Measurements from ENCODE around the gene WDR91.

Gene WDR91

GRCh38 chr7:135192914-135193536, 18.3 kb downstream of the WDR91 start:
- TF ChIP-seq, protein P1, sequence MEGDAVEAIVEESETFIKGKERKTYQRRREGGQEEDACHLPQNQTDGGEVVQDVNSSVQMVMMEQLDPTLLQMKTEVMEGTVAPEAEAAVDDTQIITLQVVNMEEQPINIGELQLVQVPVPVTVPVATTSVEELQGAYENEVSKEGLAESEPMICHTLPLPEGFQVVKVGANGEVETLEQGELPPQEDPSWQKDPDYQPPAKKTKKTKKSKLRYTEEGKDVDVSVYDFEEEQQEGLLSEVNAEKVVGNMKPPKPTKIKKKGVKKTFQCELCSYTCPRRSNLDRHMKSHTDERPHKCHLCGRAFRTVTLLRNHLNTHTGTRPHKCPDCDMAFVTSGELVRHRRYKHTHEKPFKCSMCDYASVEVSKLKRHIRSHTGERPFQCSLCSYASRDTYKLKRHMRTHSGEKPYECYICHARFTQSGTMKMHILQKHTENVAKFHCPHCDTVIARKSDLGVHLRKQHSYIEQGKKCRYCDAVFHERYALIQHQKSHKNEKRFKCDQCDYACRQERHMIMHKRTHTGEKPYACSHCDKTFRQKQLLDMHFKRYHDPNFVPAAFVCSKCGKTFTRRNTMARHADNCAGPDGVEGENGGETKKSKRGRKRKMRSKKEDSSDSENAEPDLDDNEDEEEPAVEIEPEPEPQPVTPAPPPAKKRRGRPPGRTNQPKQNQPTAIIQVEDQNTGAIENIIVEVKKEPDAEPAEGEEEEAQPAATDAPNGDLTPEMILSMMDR (IDR thresholded peaks at IDR 0.05; ENCODE audit: insufficient read depth, low read length, poor library complexity, severe bottlenecking) = no peak
- no peak for TF ChIP-seq EZH2phosphoT487 (conservative IDR thresholded peaks at IDR 0.05; ENCODE audit: low read length)
- Histone ChIP-seq H4K20me1 (ENCODE audit: low read depth, low read length) (no peaks in the 10 kb centered on the region), H3K4me2 (ENCODE audit: low read depth, low read length, poor library complexity, severe bottlenecking) (no peak overlapping the region), H3K79me2 (ENCODE audit: insufficient read depth, low read length) (no peaks in the 10 kb centered on the region), H3K9me3 (ENCODE audit: insufficient read depth, low read length) (no peaks in the 10 kb centered on the region), H2AFZ (ENCODE audit: low read depth, low read length, severe bottlenecking) (no peak overlapping the region), H3K4me3 (ENCODE audit: insufficient read depth, low read length, poor library complexity, severe bottlenecking) (no peak overlapping the region), H3K27me3 (ENCODE audit: low read length) (no peaks in the 10 kb centered on the region), H3K36me3 (ENCODE audit: low read length) (no peaks in the 10 kb centered on the region), H3F3A (ENCODE audit: insufficient read depth) (no peaks in the 10 kb centered on the region), H3K9me2 (replicated peaks; ENCODE audit: insufficient read depth, low read length) (no peaks in the 10 kb centered on the region), H3K27ac (ENCODE audit: low read depth, low read length) (no peak overlapping the region), H3K9ac (ENCODE audit: low read length) (no peak overlapping the region)

DNA sequence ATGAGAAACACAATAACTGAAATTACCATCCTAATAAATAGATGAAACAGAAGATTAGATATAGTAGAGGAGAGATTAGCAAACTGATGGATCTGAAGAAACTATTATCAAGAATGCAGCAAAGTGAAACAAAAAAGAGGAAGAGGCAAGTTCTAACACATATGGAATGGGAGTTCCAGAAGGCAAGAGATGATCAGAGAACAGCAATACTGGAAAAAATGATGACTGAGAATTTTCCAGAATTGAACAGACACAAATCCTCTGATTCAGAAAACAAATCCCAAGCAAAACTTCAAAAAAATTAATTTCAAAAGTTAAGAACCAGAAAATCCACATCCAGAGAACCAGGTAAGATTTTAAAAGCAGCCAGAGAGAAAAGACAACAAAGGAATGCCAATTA, 20.6 kb downstream of the WDR91 start:
- TF ChIP-seq EZH2phosphoT487 (conservative IDR thresholded peaks at IDR 0.05; ENCODE audit: low read length) = no peak
- TF ChIP-seq, protein P1 (IDR thresholded peaks at IDR 0.05; ENCODE audit: insufficient read depth, low read length, poor library complexity, severe bottlenecking) = no peak
- Histone ChIP-seq H3K4me2 (ENCODE audit: low read depth, low read length, poor library complexity, severe bottlenecking) (no peak overlapping the region), H3F3A (ENCODE audit: insufficient read depth) (no peaks in the 10 kb centered on the region), H3K9me3 (ENCODE audit: insufficient read depth, low read length) (no peaks in the 10 kb centered on the region), H3K9me2 (replicated peaks; ENCODE audit: insufficient read depth, low read length) (no peaks in the 10 kb centered on the region), H3K9ac (ENCODE audit: low read length) (no peak overlapping the region), H3K36me3 (ENCODE audit: low read length) (no peaks in the 10 kb centered on the region), H4K20me1 (ENCODE audit: low read depth, low read length) (no peaks in the 10 kb centered on the region), H3K27ac (ENCODE audit: low read depth, low read length) (no peak overlapping the region), H3K79me2 (ENCODE audit: insufficient read depth, low read length) (no peaks in the 10 kb centered on the region), H3K27me3 (ENCODE audit: low read length) (no peaks in the 10 kb centered on the region), H2AFZ (ENCODE audit: low read depth, low read length, severe bottlenecking) (no peak overlapping the region), H3K4me3 (ENCODE audit: insufficient read depth, low read length, poor library complexity, severe bottlenecking) (no peak overlapping the region)

- Histone ChIP-seq H3K4me2 (ENCODE audit: low read depth, low read length, poor library complexity, severe bottlenecking) (no peak overlapping the region), H4K20me1 (ENCODE audit: low read depth, low read length) (no peaks in the 10 kb centered on the region), H3K79me2 (ENCODE audit: insufficient read depth, low read length) (no peaks in the 10 kb centered on the region), H3K9me3 (ENCODE audit: insufficient read depth, low read length) (no peaks in the 10 kb centered on the region), H3K36me3 (ENCODE audit: low read length) (no peaks in the 10 kb centered on the region), H3K9ac (ENCODE audit: low read length) (no peak overlapping the region), H3K27ac (ENCODE audit: low read depth, low read length) (no peak overlapping the region), H2AFZ (ENCODE audit: low read depth, low read length, severe bottlenecking) (no peak overlapping the region), H3F3A (ENCODE audit: insufficient read depth) (no peaks in the 10 kb centered on the region), H3K9me2 (replicated peaks; ENCODE audit: insufficient read depth, low read length) (no peaks in the 10 kb centered on the region), H3K4me3 (ENCODE audit: insufficient read depth, low read length, poor library complexity, severe bottlenecking) (no peak overlapping the region), H3K27me3 (ENCODE audit: low read length) (no peaks in the 10 kb centered on the region)
- TF ChIP-seq, protein P1 (IDR thresholded peaks at IDR 0.05; ENCODE audit: insufficient read depth, low read length, poor library complexity, severe bottlenecking) = no peak
- no peak for TF ChIP-seq EZH2phosphoT487 (conservative IDR thresholded peaks at IDR 0.05; ENCODE audit: low read length)
These were observed 21.4 kb downstream of the WDR91 start for GRCh38 chr7:135189961-135190360.

All from SU-DHL-6 (cell line).